GM18519 (cell line): ENCODE data around the gene CCDC88C.
A peak's percentile ranks its signal among the peaks of the same experiment; 100 is the strongest.

ENCODE experiments used
- ATAC-seq: cut with Tn5 transposase; IDR thresholded peaks from one replicate; pipeline ENCODE4 v1.9.1; 2021; ENCODE audit warnings: mild to moderate bottlenecking, moderate library complexity; ENCODE audit not compliant: unreplicated experiment, low FRiP score

The CCDC88C gene

GRCh38 chr14:91381801-91382670 lies 35.6 kb downstream of the CCDC88C start:
- ATAC-seq: no peak

- ATAC-seq: no peak
These were observed 36.8 kb downstream of the CCDC88C start for GRCh38 chr14:91380610-91381371.

- ATAC-seq: no peak
These were observed 37.5 kb downstream of the CCDC88C start for GRCh38 chr14:91380123-91380522.

- ATAC-seq: no peak
These were observed 38.1 kb downstream of the CCDC88C start for GRCh38 chr14:91379579-91379932.

- no peak for ATAC-seq
These were observed 38.6 kb downstream of the CCDC88C start for GRCh38 chr14:91378930-91379578.

GRCh38 chr14:91377700-91378652 lies 39.6 kb downstream of the CCDC88C start:
- ATAC-seq: no peak

GRCh38 chr14:91376547-91377477 lies 40.8 kb downstream of the CCDC88C start:
- no peak for ATAC-seq

GRCh38 chr14:91375720-91376452 lies 41.7 kb downstream of the CCDC88C start:
- ATAC-seq: no peak

- no peak for ATAC-seq
These were observed 42.5 kb downstream of the CCDC88C start for GRCh38 chr14:91374879-91375702.

- no peak for ATAC-seq
These were observed 43.2 kb downstream of the CCDC88C start for GRCh38 chr14:91374287-91374878.

GRCh38 chr14:91373591-91374254 lies 43.9 kb downstream of the CCDC88C start:
- peak; percentile 56 for ATAC-seq

- no peak for ATAC-seq
These were observed 44.7 kb downstream of the CCDC88C start for GRCh38 chr14:91372671-91373495.

- no peak for ATAC-seq
These were observed 45.6 kb downstream of the CCDC88C start for GRCh38 chr14:91371990-91372375.

- ATAC-seq: no peak
These were observed 46.3 kb downstream of the CCDC88C start for GRCh38 chr14:91371011-91371989.
